Measurements from ENCODE around the gene TBC1D8B.

Gene TBC1D8B

GRCh38 chrX:106894978-106895452 lies 92.5 kb downstream of the TBC1D8B start:
- in situ Hi-C loops (cut with HindIII; ENCODE audit: low sequenced_read_pairs) = no loop called here

GRCh38 chrX:106897259-106897658 lies 94.8 kb downstream of the TBC1D8B start:
- in situ Hi-C loops (cut with HindIII; ENCODE audit: low sequenced_read_pairs) = no loop called here

- in situ Hi-C loops (cut with HindIII; ENCODE audit: low sequenced_read_pairs) = no loop called here
These were observed 96.0 kb downstream of the TBC1D8B start for GRCh38 chrX:106898462-106898861.

- in situ Hi-C loops (cut with HindIII; ENCODE audit: low sequenced_read_pairs) = no loop called here
These were observed 96.8 kb downstream of the TBC1D8B start for GRCh38 chrX:106899276-106899675.

- in situ Hi-C loops (cut with HindIII; ENCODE audit: low sequenced_read_pairs) = no loop called here
These were observed 97.4 kb downstream of the TBC1D8B start for GRCh38 chrX:106899841-106900240.

- in situ Hi-C loops (cut with HindIII; ENCODE audit: low sequenced_read_pairs) = no loop called here
These were observed 98.9 kb downstream of the TBC1D8B start for GRCh38 chrX:106901341-106901740.

GRCh38 chrX:106901781-106902219 lies 99.3 kb downstream of the TBC1D8B start:
- in situ Hi-C loops (cut with HindIII; ENCODE audit: low sequenced_read_pairs) = no loop called here

- in situ Hi-C loops (cut with HindIII; ENCODE audit: low sequenced_read_pairs) = no loop called here
These were observed 100.2 kb downstream of the TBC1D8B start for GRCh38 chrX:106902684-106903083.

GRCh38 chrX:106903291-106903824 lies 100.9 kb downstream of the TBC1D8B start, which contains the start of gene RIPPLY1:
TSS of gene RIPPLY1 (minus strand) at chrX:106903341. CDS start at chrX:106903287, 54 bp downstream.
- in situ Hi-C loops (cut with HindIII; ENCODE audit: low sequenced_read_pairs) = no loop called here

GRCh38 chrX:106903856-106904528 lies 101.5 kb downstream of the TBC1D8B start:
- in situ Hi-C loops (cut with HindIII; ENCODE audit: low sequenced_read_pairs) = no loop called here

- in situ Hi-C loops (cut with HindIII; ENCODE audit: low sequenced_read_pairs) = no loop called here
These were observed 102.7 kb downstream of the TBC1D8B start for GRCh38 chrX:106905064-106905708.

- in situ Hi-C loops (cut with HindIII; ENCODE audit: low sequenced_read_pairs) = no loop called here
These were observed 103.9 kb downstream of the TBC1D8B start for GRCh38 chrX:106906361-106906760.

- in situ Hi-C loops (cut with HindIII; ENCODE audit: low sequenced_read_pairs) = no loop called here
These were observed 110.4 kb downstream of the TBC1D8B start for GRCh38 chrX:106912864-106913263.

GRCh38 chrX:106917830-106918500 lies 115.5 kb downstream of the TBC1D8B start:
- in situ Hi-C loops (cut with HindIII; ENCODE audit: low sequenced_read_pairs) = no loop called here

- in situ Hi-C loops (cut with HindIII; ENCODE audit: low sequenced_read_pairs) = loop anchor here (5.0 kb wide), 1 partner anchor 48 kb away; no protein-coding TSS in a partner anchor
These were observed 117.5 kb downstream of the TBC1D8B start, which contains the start of gene CLDN2 for GRCh38 chrX:106919932-106920452. TSS of gene CLDN2 (plus strand) at chrX:106920402. CDS start at chrX:106928229, 7,827 bp downstream.

GRCh38 chrX:106921637-106922036 lies 119.2 kb downstream of the TBC1D8B start:
- in situ Hi-C loops (cut with HindIII; ENCODE audit: low sequenced_read_pairs) = loop anchor here (5.0 kb wide), 1 partner anchor 49 kb away; no protein-coding TSS in a partner anchor
